GM21367 (cell line): ENCODE measurements around the gene UNC13B.

Source experiments
- ATAC-seq: cut with Tn5 transposase; IDR thresholded peaks from one replicate; pipeline ENCODE4 v1.9.1; 2021; ENCODE audit not compliant: unreplicated experiment

UNC13B gene

GRCh38 chr9:35415402-35416097 is 253.7 kb downstream of the UNC13B start:
- ATAC-seq: no peak

- no peak for ATAC-seq
Measured at GRCh38 chr9:35416098-35416427, 254.3 kb downstream of the UNC13B start.

GRCh38 chr9:35422346-35422745 is 260.5 kb downstream of the UNC13B start:
- no peak for ATAC-seq

DNA sequence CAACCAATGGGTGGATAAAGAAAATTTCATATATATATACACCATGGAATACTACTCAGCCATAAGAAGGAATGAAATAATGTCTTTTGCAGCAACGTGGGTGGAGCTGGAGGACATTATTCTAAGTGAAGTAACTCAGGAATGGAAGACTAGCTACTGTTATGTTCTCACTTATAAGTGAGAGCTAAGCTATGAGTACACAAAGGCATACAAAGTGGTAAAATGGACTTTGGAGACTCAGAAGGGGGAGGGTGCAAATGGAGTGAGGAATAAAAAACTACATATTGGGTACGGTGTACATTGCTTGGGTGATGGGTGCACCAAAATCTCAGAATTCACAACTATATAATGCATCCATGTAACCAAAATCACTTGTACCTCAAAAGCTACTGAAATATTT is 260.9 kb downstream of the UNC13B start:
- ATAC-seq: no peak

GRCh38 chr9:35423499-35423898 is 261.7 kb downstream of the UNC13B start:
- no peak for ATAC-seq

- no peak for ATAC-seq
Measured at GRCh38 chr9:35424356-35425352, 262.8 kb downstream of the UNC13B start.

DNA sequence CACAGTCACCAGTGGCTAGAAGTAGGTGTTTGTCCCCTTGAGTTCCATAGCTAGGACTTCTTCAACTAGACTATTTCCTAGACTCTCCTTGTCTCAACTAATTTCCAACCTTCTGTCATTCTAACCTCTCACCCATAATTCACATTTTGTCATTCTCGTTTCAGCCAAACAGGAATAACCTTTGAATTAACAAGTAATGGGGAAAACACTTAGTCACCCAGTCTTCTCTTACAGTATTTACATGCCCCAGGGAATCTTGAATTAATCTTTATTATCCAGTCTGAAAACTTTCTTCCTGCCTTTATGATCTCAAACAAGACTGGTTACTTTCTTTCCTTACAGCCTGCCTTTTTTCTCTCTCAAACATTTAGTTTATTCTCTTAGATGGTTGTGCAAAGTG is 264.8 kb downstream of the UNC13B start:
- no peak for ATAC-seq

- no peak for ATAC-seq
Measured at GRCh38 chr9:35431467-35431866, 269.7 kb downstream of the UNC13B start.

- no peak for ATAC-seq
Measured at GRCh38 chr9:35432076-35432475, 270.3 kb downstream of the UNC13B start.

DNA sequence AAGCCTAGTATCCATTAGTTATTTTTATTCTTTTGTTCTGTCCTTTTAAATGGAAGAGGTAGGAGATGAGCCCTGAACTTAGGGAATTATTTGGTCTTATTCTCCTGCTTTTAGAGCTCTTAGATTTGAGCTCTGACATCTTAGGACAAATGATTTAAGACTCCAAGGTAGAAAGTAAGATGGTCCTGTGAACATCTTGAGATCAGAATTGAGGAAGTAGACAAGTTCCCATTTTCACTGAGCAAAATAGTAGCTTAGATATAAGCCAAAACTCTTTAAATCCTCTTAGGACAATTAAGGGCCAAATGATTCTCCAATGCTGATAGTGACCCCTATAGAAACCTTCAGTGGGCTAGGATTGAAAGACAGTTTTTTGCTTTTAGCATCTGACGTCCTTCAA is 275.1 kb downstream of the UNC13B start:
- ATAC-seq: no peak

DNA sequence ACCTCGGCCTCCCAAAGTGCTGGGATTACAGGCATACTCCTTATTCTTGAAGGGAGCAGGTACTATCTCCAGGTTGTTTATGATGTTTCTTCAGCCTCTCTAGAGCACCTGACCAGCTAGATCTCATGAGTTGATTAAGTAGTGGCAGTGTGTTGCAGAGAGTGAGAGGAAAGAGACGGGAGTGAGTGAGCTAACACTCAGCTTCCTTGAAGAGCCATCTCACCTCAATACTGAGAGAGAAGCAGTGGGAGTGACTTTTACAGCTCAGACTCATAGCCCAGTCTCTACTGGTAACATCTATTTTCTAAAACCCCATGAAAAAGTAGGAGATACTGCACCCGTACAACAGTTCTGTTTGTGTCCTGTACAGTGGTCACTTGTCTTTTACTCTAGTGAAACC is 284.2 kb downstream of the UNC13B start:
- no peak for ATAC-seq

DNA sequence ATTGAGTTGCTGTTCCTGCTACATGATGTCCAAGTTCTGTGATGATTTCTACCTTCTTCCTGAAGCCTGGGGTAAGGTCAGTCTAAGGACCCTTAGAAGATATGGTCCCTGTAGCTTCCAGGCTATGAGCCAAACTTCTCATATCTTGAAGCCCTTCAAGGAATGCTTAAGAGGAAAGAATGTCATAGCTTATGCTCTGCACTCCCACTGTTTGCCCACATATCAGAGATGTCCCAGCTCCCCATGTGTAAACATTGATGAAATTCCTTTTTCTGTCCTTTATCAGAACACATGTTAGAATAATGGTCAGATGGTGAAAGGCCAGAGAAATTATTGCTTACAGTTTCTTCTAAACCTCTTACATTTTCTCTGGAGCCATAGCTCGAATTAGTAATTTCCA is 286.7 kb downstream of the UNC13B start:
- no peak for ATAC-seq

- ATAC-seq: no peak
Measured at GRCh38 chr9:35452481-35452880, 290.7 kb downstream of the UNC13B start.

- ATAC-seq: no peak
Measured at GRCh38 chr9:35453786-35454185, 292.0 kb downstream of the UNC13B start.
